GM12873 (cell line): ENCODE measurements around the gene C1orf216.

Source experiments
- TF ChIP-seq, protein P1 (sequence below): IDR thresholded peaks from 2 replicates; pipeline ENCODE4 v1.5.1; 2012; ENCODE audit warnings: low read depth, mild to moderate bottlenecking, moderate library complexity, low read length, control low read depth; ENCODE audit not compliant: insufficient read depth; ENCODE audit errors: missing control alignments

The C1orf216 gene

DNA sequence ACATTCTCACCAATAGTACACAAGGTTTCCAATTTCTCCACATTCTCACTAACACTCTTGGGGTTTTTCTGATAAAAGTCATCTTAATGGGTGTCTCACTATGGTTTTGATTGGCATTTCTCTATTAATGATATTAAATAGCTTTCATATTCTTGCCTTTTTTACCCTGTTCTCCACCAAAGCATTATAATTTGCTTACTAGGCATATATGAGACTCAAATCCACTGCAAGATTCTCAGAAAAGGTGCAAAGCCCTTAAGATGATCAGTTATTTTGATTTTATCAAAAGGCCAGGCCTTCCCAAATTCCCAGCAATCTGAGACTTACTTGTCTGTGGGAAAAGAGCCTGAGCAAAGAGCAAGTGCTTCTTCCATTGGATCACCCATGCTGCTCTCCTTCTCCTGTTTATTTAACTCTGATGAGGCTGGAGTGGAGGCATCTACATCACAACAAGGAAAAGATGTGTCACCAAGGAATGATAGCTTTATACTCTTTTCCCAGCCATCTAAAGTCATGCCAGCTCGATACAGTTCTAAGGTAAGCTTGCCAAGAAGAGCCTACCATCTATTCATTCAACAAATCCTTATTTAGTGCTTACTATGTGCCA lies 26.5 kb upstream of the C1orf216 start:
- TF ChIP-seq, protein P1, sequence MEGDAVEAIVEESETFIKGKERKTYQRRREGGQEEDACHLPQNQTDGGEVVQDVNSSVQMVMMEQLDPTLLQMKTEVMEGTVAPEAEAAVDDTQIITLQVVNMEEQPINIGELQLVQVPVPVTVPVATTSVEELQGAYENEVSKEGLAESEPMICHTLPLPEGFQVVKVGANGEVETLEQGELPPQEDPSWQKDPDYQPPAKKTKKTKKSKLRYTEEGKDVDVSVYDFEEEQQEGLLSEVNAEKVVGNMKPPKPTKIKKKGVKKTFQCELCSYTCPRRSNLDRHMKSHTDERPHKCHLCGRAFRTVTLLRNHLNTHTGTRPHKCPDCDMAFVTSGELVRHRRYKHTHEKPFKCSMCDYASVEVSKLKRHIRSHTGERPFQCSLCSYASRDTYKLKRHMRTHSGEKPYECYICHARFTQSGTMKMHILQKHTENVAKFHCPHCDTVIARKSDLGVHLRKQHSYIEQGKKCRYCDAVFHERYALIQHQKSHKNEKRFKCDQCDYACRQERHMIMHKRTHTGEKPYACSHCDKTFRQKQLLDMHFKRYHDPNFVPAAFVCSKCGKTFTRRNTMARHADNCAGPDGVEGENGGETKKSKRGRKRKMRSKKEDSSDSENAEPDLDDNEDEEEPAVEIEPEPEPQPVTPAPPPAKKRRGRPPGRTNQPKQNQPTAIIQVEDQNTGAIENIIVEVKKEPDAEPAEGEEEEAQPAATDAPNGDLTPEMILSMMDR: no peak

DNA sequence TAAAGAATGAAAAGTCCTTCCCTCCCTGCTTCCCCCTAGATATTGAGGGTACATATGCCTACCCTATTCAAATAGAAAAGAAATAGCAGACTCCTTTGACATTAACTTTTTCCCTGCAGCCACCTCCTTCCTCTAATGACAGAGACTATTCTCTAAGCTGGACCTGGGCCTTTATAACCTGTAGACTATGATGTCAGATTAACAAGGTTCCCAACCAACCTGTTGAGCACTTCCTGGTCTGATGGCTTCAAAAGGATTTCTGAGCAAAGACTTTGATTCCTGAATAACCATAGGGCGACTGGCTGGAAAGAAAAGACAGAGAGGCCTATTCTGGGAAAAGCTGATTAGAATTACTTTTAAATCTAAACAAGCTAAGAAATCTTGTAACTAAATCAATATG lies 18.4 kb upstream of the C1orf216 start:
- TF ChIP-seq, protein P1: no peak

DNA sequence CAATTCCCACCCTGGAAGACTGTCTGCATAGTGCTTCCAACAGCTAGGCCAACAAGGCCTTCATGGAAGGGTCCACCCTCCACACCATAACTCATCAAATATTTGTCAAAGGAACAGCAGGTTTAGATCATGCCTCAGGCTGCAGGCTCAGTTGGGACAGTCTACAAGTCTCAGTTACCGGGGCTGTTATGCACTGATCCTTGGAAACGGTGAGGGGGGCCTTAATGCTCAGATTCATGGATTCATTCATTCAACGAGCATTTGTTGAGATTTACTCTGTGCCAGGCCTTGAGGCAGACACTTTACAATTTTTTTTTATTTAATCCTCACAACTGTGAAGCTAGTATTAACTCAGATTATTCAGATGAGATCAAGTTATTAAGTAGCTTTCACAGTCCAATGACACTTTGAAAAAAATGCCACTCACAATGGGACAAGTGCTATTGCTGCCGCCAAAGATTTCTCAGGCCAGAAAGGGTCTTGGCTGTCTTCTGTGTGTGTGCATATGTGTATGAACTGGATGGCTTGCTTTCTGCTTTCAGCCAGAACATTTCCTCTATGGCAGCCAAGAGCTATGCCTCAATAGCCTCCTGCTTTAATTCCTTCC lies 8.9 kb upstream of the C1orf216 start:
- TF ChIP-seq, protein P1: no peak

DNA sequence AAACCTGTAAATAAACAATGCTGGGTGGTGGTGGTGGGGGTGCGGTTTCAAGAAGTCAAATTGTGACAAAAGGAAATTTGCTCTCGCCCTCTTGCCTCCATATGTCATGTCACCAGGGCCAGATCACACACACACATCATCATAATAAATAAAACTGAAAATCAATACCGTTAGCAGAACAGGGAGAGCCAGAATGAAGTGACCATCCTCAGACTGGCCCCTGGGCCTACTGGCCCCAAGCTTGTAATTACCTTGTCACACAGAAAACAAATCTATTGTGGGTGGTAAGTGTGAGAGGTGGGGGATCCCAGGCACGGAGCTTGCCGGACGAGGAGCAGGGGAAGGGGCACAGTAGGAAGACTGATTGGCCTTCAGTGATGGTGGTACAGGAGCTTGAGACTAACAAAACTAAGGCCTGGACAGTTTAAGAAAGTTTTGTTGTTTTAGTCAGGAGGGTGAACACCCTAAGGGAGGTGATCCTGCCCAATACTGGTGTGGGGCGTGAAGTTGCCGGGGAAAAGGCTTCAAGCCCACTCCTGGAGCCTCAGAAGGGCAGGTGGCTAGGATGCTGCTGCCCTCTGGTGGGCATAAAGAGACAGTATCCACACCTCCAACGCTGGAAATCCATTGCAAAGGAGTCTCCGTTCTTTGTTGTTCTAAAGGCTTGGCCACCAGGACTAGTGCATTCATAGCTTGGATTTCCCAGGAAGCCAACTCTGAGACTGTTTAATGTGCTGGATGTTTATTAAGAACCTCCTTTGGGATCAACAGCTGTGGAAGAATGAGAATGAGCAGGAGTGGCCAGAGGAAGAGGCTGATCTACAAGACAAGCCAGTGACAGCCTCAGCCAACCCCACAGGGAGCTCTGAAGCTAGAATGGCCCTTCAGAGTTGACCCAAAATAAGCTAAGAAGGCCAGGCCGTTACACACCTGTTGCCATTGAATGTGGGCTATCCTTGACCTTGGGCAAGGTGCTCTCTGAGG lies 8.1 kb upstream of the C1orf216 start:
- TF ChIP-seq, protein P1: peak; percentile 90

DNA sequence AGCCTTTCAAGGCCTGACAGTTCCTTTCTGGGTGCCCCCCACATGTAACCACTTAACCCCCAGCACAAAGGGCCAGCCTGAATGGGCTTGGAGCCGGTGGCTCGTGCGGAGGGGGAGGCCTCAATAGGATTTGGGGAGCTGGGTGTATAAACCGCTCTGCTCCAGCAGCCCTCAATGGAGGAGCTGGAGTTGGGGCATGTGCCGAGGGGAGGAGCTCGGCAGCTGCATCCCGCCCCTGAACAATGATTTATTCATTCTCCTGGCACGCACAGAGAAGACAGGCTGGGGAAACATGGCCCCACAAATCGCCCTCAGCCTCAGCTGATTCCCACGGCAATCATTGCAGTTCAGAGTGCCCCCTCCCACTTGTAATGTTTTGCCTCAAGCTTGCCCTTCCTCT lies 6.9 kb upstream of the C1orf216 start:
- TF ChIP-seq, protein P1: no peak

DNA sequence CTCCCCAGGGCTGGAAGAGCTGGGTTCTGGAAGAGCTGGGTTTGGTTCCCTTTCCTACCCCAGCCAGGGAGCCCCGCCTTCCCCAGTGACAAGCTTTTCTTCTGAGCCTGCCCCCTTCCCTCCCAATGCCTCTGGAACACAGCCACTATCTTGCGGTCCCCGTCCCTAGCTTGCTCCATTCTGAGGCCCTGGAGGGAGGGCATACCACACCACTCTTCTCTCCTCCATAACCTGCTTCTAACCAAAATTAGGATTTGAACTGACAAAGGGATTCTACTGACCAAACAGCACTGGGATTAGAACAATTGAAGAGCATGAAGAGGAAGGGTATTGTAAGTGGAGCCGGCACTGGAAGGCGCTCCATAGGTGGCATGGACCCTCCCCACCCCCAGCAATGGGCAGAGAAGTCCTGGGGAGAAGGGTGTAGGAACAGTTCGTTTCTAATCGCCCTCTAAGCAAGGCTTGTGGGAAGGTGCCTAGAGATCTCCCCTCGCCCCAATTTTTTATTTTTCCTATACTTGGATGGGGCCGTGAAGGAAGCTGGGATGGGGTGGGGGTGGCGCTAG lies 690 bp downstream of the C1orf216 start:
- TF ChIP-seq, protein P1: no peak

DNA sequence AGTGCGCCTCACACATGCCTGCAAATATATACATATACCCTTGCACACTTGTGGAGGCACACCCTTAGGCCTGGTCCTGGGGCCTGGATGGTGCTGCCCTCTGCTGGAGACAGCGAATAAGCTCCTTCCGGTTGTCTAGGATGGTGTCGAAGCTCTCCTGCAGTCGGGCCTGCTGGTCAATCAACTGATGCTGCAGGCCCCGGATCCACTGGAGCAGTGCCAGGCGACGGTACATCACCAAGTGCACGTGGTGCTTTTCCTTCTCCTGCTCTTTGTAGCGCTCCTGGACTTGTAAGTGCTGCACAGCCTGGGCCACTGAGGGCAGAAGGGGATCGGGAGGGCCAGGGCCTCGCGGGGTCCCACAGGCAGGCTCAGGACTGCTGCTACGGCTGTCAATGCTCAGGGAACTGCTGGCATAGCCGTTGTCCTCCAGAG lies 3.1 kb downstream of the C1orf216 start:
- TF ChIP-seq, protein P1: peak; percentile 95
